SU-DHL-6 (cell line): Measurements from ENCODE around the gene ZNF630.

Source experiments
- H2AFZ ChIP-seq: fragments of 200-600 bp; sonication (generic); 2 replicates; pipeline ENCODE4 v1.6.1; 2014; ENCODE audit warnings: low read depth, mild to moderate bottlenecking, moderate library complexity, mixed read lengths, antibody characterized with exemption, low read length; ENCODE audit not compliant: severe bottlenecking
- H3F3A ChIP-seq: fragments of 200-600 bp; shearing (Covaris generic); 2 replicates; pipeline ENCODE4 v1.6.0; 2016; ENCODE audit warnings: antibody characterized with exemption, mild to moderate bottlenecking; ENCODE audit not compliant: insufficient read depth
- H3K27ac ChIP-seq: fragments of 200-600 bp; sonication (generic); 2 replicates; pipeline ENCODE4 v1.5.1; 2016; ENCODE audit warnings: low read depth, mild to moderate bottlenecking, low read length, moderate library complexity, mixed read lengths
- H3K27me3 ChIP-seq: fragments of 200-600 bp; sonication (generic), shearing (Covaris generic); 2 replicates; pipeline ENCODE4 v1.6.0; 2014; ENCODE audit warnings: mild to moderate bottlenecking, low read length
- H3K36me3 ChIP-seq: fragments of 200-600 bp; sonication (generic); 2 replicates; pipeline ENCODE4 v1.6.1; 2014; ENCODE audit warnings: mild to moderate bottlenecking, low read length, mixed read lengths
- H3K4me2 ChIP-seq: fragments of 300-600, 200-600 bp; shearing (Covaris generic), sonication (generic); 2 replicates; pipeline ENCODE4 v1.6.0; 2014; ENCODE audit warnings: low read length, low read depth, mild to moderate bottlenecking; ENCODE audit not compliant: poor library complexity, severe bottlenecking
- H3K4me3 ChIP-seq: fragments of 200-600 bp; sonication (generic); 2 replicates; pipeline ENCODE4 v1.5.1; 2014; ENCODE audit warnings: antibody characterized with exemption, low read length, mild to moderate bottlenecking, mixed read lengths; ENCODE audit not compliant: insufficient read depth, poor library complexity, severe bottlenecking
- H3K79me2 ChIP-seq: fragments of 200-600 bp; sonication (generic); 2 replicates; pipeline ENCODE4 v1.6.1; 2014; ENCODE audit warnings: mild to moderate bottlenecking, low read length, moderate library complexity; ENCODE audit not compliant: insufficient read depth
- H3K9ac ChIP-seq: fragments of 200-600 bp; sonication (generic); 2 replicates; pipeline ENCODE4 v1.7.0; 2014; ENCODE audit warnings: mild to moderate bottlenecking, low read length
- H3K9me2 ChIP-seq: fragments of 200-600 bp; sonication (generic); replicated peaks from 2 replicates; pipeline ENCODE4 v1.6.1; 2014; ENCODE audit warnings: low read length; ENCODE audit not compliant: insufficient read depth
- H3K9me3 ChIP-seq: fragments of 200-600 bp; sonication (generic); 2 replicates; pipeline ENCODE4 v1.6.1; 2014; ENCODE audit warnings: low read length, mixed read lengths; ENCODE audit not compliant: insufficient read depth
- H4K20me1 ChIP-seq: fragments of 200-600 bp; sonication (generic); 2 replicates; pipeline ENCODE4 v1.6.1; 2014; ENCODE audit warnings: low read depth, mild to moderate bottlenecking, antibody characterized with exemption, low read length, moderate library complexity, mixed read lengths
- EZH2phosphoT487 ChIP-seq: fragments of 200-600 bp; sonication (generic), shearing (Covaris generic); conservative IDR thresholded peaks from 2 replicates; pipeline ENCODE4 v1.6.1; 2018; ENCODE audit warnings: mild to moderate bottlenecking, antibody characterized with exemption, low read length, moderate library complexity, mixed read lengths
- TF ChIP-seq, protein P1 (sequence below): fragments of 200-600 bp; sonication (generic); IDR thresholded peaks from one replicate; pipeline ENCODE4 v1.5.1; 2017; ENCODE audit warnings: antibody characterized with exemption, mild to moderate bottlenecking, low read length, moderate library complexity; ENCODE audit not compliant: insufficient read depth, poor library complexity, severe bottlenecking

ZNF630 gene

DNA sequence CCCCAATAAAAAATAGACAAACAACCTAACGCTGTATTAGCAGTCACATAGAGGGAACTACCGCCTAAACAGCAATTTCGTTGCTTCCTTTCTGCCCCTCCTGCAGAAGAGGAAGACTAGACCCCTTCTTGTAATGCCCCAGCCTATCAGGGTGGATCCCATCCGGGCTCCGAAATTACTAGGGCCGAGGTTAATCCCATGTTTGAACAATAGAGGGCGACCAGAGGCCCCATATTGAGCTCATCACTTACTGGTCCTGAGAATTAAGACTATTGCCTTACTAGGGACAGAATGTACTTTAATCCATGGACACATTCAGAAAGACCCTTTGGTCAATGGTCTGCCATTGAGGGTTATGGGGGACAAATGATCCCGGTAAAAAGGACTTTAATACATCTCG is 11.8 kb upstream of the ZNF630 start:
- H3K4me2 ChIP-seq: no peak overlapping the region
- H3K27me3 ChIP-seq: no peaks in the 10 kb centered on the region
- H2AFZ ChIP-seq: no peak overlapping the region
- no peaks in the 10 kb centered on the region for H4K20me1 ChIP-seq
- TF ChIP-seq, protein P1, sequence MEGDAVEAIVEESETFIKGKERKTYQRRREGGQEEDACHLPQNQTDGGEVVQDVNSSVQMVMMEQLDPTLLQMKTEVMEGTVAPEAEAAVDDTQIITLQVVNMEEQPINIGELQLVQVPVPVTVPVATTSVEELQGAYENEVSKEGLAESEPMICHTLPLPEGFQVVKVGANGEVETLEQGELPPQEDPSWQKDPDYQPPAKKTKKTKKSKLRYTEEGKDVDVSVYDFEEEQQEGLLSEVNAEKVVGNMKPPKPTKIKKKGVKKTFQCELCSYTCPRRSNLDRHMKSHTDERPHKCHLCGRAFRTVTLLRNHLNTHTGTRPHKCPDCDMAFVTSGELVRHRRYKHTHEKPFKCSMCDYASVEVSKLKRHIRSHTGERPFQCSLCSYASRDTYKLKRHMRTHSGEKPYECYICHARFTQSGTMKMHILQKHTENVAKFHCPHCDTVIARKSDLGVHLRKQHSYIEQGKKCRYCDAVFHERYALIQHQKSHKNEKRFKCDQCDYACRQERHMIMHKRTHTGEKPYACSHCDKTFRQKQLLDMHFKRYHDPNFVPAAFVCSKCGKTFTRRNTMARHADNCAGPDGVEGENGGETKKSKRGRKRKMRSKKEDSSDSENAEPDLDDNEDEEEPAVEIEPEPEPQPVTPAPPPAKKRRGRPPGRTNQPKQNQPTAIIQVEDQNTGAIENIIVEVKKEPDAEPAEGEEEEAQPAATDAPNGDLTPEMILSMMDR: peak; percentile 16
- no peak for TF ChIP-seq EZH2phosphoT487
- no peaks in the 10 kb centered on the region for H3F3A ChIP-seq
- no peaks in the 10 kb centered on the region for H3K9me2 ChIP-seq
- no peaks in the 10 kb centered on the region for H3K9me3 ChIP-seq
- no peaks in the 10 kb centered on the region for H3K36me3 ChIP-seq
- no peak overlapping the region for H3K27ac ChIP-seq
- H3K4me3 ChIP-seq: no peak overlapping the region
- H3K79me2 ChIP-seq: no peaks in the 10 kb centered on the region
- H3K9ac ChIP-seq: no peak overlapping the region

DNA sequence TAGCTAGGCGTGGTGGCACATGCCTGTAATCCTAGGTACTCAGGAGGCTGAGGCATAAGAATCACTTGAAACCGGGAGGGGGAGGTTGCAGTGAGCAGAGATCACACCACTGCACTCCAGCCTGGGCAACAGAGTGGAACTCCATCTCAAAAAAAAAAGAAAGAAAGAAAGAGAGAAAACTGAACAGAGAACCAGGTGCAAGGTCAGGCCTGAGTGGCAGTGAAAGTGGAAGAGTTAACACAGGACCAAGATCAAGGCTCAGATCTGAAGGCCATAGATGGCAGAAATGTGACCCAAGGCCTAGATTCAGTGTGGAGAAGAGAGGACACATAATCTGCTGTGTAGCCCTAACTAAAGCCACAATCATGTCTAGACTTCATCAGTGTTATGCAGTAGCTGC is 4.9 kb upstream of the ZNF630 start:
- no peaks in the 10 kb centered on the region for H3K79me2 ChIP-seq
- no peak overlapping the region for H3K4me3 ChIP-seq
- H3K27me3 ChIP-seq: no peaks in the 10 kb centered on the region
- H3F3A ChIP-seq: no peaks in the 10 kb centered on the region
- H3K9ac ChIP-seq: no peak overlapping the region
- H3K36me3 ChIP-seq: no peaks in the 10 kb centered on the region
- no peaks in the 10 kb centered on the region for H3K9me3 ChIP-seq
- TF ChIP-seq EZH2phosphoT487: no peak
- TF ChIP-seq, protein P1: no peak
- H3K9me2 ChIP-seq: no peaks in the 10 kb centered on the region
- H4K20me1 ChIP-seq: no peaks in the 10 kb centered on the region
- no peak overlapping the region for H3K4me2 ChIP-seq
- no peak overlapping the region for H3K27ac ChIP-seq
- H2AFZ ChIP-seq: no peak overlapping the region

DNA sequence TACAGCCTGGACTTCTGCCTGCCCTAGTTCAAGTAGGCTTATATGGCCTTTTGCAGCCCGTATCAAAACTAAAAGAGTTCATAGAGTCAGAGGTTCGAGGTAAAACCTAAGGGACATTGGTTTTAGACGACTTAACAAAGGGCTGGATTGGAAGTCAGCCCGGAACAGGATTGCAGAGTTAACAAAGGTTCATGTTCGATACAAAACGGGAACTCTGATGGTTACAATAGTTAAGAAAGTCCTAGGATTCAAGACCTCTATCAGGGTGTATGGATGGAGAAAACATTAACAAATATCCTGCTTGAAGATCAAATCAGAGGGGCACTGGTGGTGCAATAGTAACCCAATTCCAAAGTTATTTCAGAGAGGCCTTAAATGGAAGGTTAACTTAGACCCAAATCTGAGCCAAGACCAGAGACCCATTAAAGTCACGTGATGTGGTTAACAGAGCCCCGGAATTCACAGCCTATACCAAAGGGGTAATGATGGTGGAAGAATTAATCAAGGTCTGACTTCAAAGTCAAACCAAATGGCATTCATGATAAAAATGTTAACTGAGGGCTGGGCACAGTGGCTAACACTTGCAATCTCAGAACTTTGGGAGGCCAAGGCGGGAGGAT is 656 bp upstream of the ZNF630 start:
- no peaks in the 10 kb centered on the region for H3K27me3 ChIP-seq
- no peaks in the 10 kb centered on the region for H4K20me1 ChIP-seq
- peak overlapping the region; percentile 93 for H2AFZ ChIP-seq
- peak overlapping the region; percentile 59 for H3K4me3 ChIP-seq
- no peaks in the 10 kb centered on the region for H3K9me3 ChIP-seq
- peak overlapping the region; percentile 56 for H3K4me2 ChIP-seq
- TF ChIP-seq EZH2phosphoT487: no peak
- TF ChIP-seq, protein P1: no peak
- H3K79me2 ChIP-seq: no peaks in the 10 kb centered on the region
- no peaks in the 10 kb centered on the region for H3K9me2 ChIP-seq
- H3F3A ChIP-seq: no peaks in the 10 kb centered on the region
- H3K27ac ChIP-seq: no peak overlapping the region
- H3K9ac ChIP-seq: peak overlapping the region; percentile 64
- H3K36me3 ChIP-seq: no peaks in the 10 kb centered on the region
